Suprapubic skin (tissue), 4 donors: ENCODE data around the gene ZBTB8B. TPM values are rescaled to one million over a fixed set of nuclear protein-coding genes. Genes with fewer than 3 reads are reported as not detected.

Experiments
- DNase-seq, 2 donors: peaks; one replicate each; pipeline ENCODE4 v3.0.0-alpha.2; 2019; ENCODE audit warnings: low spot score in 2 of 2
- H3K27ac ChIP-seq: fragments of 200-600 bp; sonication (generic); one replicate; pipeline ENCODE4 v1.5.1; 2019
- H3K27me3 ChIP-seq: fragments of 200-600 bp; sonication (generic); one replicate; pipeline ENCODE4 v1.5.1; 2019
- H3K36me3 ChIP-seq: fragments of 200-600 bp; sonication (generic); one replicate; pipeline ENCODE4 v1.5.1; 2019
- H3K4me1 ChIP-seq: fragments of 200-600 bp; sonication (generic); one replicate; pipeline ENCODE4 v1.5.1; 2019
- H3K4me3 ChIP-seq: fragments of 200-600 bp; sonication (generic); one replicate; pipeline ENCODE4 v1.5.1; 2019; ENCODE audit warnings: mild to moderate bottlenecking
- H3K9me3 ChIP-seq: fragments of 200-600 bp; sonication (generic); one replicate; pipeline ENCODE4 v1.5.1; 2019
- EP300 ChIP-seq: sonication (generic); formaldehyde crosslinking; IDR thresholded peaks from one replicate; pipeline ENCODE4 v1.6.1; 2017; ENCODE audit warnings: antibody characterized with exemption
- POLR2A ChIP-seq, 2 donors: fragments of 450-650 bp; IDR thresholded peaks; one replicate each; pipeline ENCODE4 v1.6.1; 2017; ENCODE audit warnings: antibody characterized with exemption in 2 of 2, mild to moderate bottlenecking in 2 of 2, moderate library complexity in 2 of 2
- POLR2AphosphoS5 ChIP-seq, 3 donors: sonication (generic); formaldehyde crosslinking; IDR thresholded peaks; one replicate each; pipeline ENCODE4 v1.6.1; 2017; ENCODE audit warnings: antibody characterized with exemption in 3 of 3
- WGBS: methylation state at CpG from one replicate; pipeline ENCODE4 v1.1.5; 2018; 5-methylcytosine and 5-hydroxymethylcytosine counted together
- total RNA-seq, 4 donors: library from RNA; depleted of rRNA; stranded (reverse); fragments of >200 nt; gene quantifications; one replicate each; pipeline ENCODE4 v1.1.0, GENCODE V29; 2016
- TF ChIP-seq, protein P1 (sequence below), 2 donors: fragments of 200-600 bp in 1 of 2; fragments of 450-650 bp in 1 of 2; sonication (generic) in 1 of 2; IDR thresholded peaks; one replicate each; pipeline ENCODE4 v1.5.1; 2016 to 2019; ENCODE audit warnings: antibody characterized with exemption in 2 of 2, mild to moderate bottlenecking in 1 of 2, moderate library complexity in 1 of 2

The ZBTB8B gene
- total RNA-seq, 4 donors from 2014 or later: 0.08 TPM; not detected in 3

DNA sequence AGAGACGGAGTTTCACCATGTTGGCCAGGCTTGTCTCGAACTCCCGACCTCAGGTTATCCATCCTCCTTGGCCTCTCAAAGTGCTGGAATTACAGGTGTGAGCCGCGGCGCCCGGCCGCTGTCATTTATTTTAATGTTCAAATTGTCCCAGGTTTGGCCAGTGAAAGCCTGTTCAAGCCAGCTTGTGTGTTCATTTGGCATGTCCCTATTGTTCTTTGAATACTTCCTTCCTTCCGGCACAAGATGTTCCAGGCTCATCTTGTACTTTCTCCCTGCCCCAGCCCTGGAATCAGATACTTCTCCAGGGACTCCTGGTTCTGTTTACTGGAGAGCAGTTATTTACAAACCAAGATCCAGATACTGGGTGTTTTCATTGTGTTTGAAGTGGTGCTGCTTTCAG lies 37.0 kb downstream of the ZBTB8B start:
- Histone ChIP-seq H3K9me3 (no peaks in the 10 kb centered on the region), H3K27me3 (no peaks in the 10 kb centered on the region), H3K27ac (peak overlapping the region; percentile 98), H3K4me1 (peaks cover 28% of the 10 kb centered on the region), H3K4me3 (no peak overlapping the region), H3K36me3 (no peaks in the 10 kb centered on the region)
- TF ChIP-seq POLR2A (IDR thresholded peaks at IDR 0.05): no peak
- TF ChIP-seq POLR2AphosphoS5 (IDR thresholded peaks at IDR 0.05): peak in 2 of 3 donors; percentile 83 to 98
- peak; percentile 70 for TF ChIP-seq EP300
- 65% methylated on average over 9 of the region's 9 CpGs for WGBS
- no peak for DNase-seq

DNA sequence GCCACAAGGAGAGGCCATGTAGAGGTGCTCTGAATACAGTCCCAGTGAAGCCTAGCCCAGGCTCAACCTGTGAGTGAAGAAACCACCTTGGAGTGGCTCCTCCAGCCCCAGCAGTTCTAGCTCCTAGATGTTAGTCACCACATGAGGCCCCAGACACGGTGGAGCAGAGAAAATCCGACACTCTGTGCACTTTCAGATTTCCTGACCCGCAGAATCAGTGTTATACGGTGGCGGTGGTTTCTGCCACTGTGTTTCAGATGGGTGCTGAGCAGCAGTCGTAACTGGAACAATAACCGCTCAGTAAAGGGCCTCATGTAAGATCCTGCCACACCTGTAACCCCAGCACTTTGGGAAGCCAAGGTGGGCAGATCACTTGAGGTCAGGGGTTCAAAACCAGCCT lies 38.3 kb downstream of the ZBTB8B start:
- Histone ChIP-seq H3K36me3 (no peaks in the 10 kb centered on the region), H3K27ac (peak overlapping the region; percentile 98), H3K4me3 (no peak overlapping the region), H3K27me3 (no peaks in the 10 kb centered on the region), H3K4me1 (peaks cover 27% of the 10 kb centered on the region), H3K9me3 (no peaks in the 10 kb centered on the region)
- TF ChIP-seq EP300: no peak
- TF ChIP-seq POLR2A (IDR thresholded peaks at IDR 0.05): no peak
- TF ChIP-seq POLR2AphosphoS5 (IDR thresholded peaks at IDR 0.05): no peak
- TF ChIP-seq, protein P1, sequence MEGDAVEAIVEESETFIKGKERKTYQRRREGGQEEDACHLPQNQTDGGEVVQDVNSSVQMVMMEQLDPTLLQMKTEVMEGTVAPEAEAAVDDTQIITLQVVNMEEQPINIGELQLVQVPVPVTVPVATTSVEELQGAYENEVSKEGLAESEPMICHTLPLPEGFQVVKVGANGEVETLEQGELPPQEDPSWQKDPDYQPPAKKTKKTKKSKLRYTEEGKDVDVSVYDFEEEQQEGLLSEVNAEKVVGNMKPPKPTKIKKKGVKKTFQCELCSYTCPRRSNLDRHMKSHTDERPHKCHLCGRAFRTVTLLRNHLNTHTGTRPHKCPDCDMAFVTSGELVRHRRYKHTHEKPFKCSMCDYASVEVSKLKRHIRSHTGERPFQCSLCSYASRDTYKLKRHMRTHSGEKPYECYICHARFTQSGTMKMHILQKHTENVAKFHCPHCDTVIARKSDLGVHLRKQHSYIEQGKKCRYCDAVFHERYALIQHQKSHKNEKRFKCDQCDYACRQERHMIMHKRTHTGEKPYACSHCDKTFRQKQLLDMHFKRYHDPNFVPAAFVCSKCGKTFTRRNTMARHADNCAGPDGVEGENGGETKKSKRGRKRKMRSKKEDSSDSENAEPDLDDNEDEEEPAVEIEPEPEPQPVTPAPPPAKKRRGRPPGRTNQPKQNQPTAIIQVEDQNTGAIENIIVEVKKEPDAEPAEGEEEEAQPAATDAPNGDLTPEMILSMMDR (IDR thresholded peaks at IDR 0.05): no peak
- DNase-seq: no peak
- 92% methylated on average over 7 of the region's 7 CpGs for WGBS

DNA sequence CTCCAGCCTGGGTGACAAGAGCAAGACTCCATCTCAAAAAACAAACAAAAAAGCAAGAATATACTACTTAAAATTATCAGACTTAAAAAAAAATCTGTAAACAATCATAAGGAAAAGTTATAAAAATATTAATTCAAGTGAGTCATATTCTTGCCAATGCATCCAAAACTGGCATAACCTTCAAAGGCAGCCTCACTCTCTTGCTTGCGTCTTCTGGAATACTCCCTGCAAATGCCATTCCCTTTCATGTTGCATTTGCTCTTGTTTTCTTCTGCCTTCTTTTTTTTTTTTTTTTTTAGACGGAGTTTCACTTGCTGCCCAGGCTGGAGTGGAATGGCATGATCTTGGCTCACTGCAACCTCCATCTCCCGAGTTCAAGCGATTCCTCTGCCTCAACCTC lies 42.1 kb downstream of the ZBTB8B start:
- Histone ChIP-seq H3K4me3 (no peak overlapping the region), H3K4me1 (peaks cover 13% of the 10 kb centered on the region), H3K27ac (no peak overlapping the region), H3K27me3 (no peaks in the 10 kb centered on the region), H3K9me3 (no peaks in the 10 kb centered on the region), H3K36me3 (no peaks in the 10 kb centered on the region)
- TF ChIP-seq, protein P1 (IDR thresholded peaks at IDR 0.05): no peak
- TF ChIP-seq EP300: no peak
- 52% methylated on average over 4 of the region's 4 CpGs for WGBS
- DNase-seq: no peak

DNA sequence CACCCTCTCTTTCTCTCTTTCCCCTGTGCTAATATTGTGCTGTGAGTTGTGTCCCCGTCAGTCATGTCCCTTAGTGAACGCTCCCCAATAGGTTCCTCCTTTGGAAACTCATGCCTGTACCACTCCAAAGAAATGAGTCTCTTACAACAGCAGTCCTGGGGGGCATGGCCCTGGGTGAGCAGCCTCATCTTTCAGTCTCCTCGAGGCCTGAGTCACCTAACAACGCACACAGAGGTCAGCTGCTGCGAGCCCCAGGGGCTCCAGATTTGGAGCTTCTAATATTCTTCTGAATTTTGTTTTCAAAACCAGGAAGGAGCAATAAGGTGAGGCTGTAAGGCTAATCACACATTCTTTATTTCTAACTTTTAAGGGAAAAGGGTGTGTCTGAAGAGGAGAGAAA lies 43.9 kb downstream of the ZBTB8B start:
- Histone ChIP-seq H3K4me3 (no peak overlapping the region), H3K9me3 (no peaks in the 10 kb centered on the region), H3K27ac (no peak overlapping the region), H3K27me3 (no peaks in the 10 kb centered on the region), H3K36me3 (no peaks in the 10 kb centered on the region), H3K4me1 (no peaks in the 10 kb centered on the region)
- 85% methylated on average over 5 of the region's 5 CpGs for WGBS
- DNase-seq: no peak
- TF ChIP-seq POLR2AphosphoS5 (IDR thresholded peaks at IDR 0.05): no peak
- TF ChIP-seq, protein P1 (IDR thresholded peaks at IDR 0.05): no peak
- TF ChIP-seq POLR2A (IDR thresholded peaks at IDR 0.05): no peak
- no peak for TF ChIP-seq EP300

DNA sequence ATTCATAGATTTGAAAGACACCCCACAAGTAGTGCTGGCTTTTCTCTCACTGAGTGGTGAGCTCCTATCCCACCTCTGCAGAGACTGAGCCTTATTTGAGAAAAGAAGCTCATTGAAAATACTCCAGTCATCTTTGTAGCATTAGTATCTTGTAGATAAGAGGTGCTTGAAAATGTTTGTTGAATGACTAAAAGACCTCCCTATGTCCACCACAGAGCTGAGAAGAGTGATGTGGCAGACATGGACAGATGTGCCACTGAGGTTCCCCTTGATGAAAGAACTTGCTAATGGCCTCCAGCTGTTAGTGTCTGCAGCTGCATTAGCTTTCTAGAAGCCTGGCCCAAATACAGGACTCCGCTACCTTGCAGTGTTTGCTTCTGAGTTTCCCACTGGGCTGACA lies 45.1 kb downstream of the ZBTB8B start:
- Histone ChIP-seq H3K36me3 (no peaks in the 10 kb centered on the region), H3K4me3 (no peak overlapping the region), H3K27me3 (no peaks in the 10 kb centered on the region), H3K4me1 (no peaks in the 10 kb centered on the region), H3K9me3 (no peaks in the 10 kb centered on the region), H3K27ac (no peak overlapping the region)
- DNase-seq: no peak
- 96% methylated on average over 1 of the region's 1 CpG for WGBS
- TF ChIP-seq POLR2A (IDR thresholded peaks at IDR 0.05): no peak
- TF ChIP-seq EP300: no peak
- TF ChIP-seq, protein P1 (IDR thresholded peaks at IDR 0.05): no peak
- TF ChIP-seq POLR2AphosphoS5 (IDR thresholded peaks at IDR 0.05): no peak

Other genes with a start within 250 kb of the ZBTB8B start
- 10 to 100 TPM in 2 of 4 donors, 1 to 10 TPM in 2; 7.7 to 18.7 (median 12.6) TPM for gene TMEM234, start 242.7 kb upstream of the ZBTB8B start, total RNA-seq
- gene EIF3I, start 242.7 kb upstream of the ZBTB8B start, total RNA-seq: 100 to 1,000 TPM in 3 of 4 donors, 10 to 100 TPM in 1; 98.8 to 211 (median 178) TPM
- gene FAM167B, start 217.8 kb upstream of the ZBTB8B start, total RNA-seq: 1 to 10 TPM in 2 of 4 donors, not detected in 2; 1.5 TPM
- 1 to 10 TPM in 2 of 4 donors, under 1 TPM in 2; 0.26 to 3.9 (median 1.4) TPM for gene LCK, start 213.8 kb upstream of the ZBTB8B start, total RNA-seq
- 10 to 100 TPM; 34.4 to 52.9 (median 40.2) TPM for gene HDAC1, start 173.0 kb upstream of the ZBTB8B start, total RNA-seq
- gene MARCKSL1, start 128.8 kb upstream of the ZBTB8B start, total RNA-seq: 10 to 100 TPM; 12.8 to 25.1 (median 19.3) TPM
- 10 to 100 TPM in 3 of 4 donors, 1 to 10 TPM in 1; 4.4 to 41.8 (median 16.3) TPM for gene FAM229A, start 102.6 kb upstream of the ZBTB8B start, total RNA-seq
- 1 to 10 TPM in 2 of 4 donors, under 1 TPM in 1, not detected in 1; 0.86 to 2.7 (median 1.3) TPM for gene TSSK3, start 102.5 kb upstream of the ZBTB8B start, total RNA-seq
- gene BSDC1, start 70.6 kb upstream of the ZBTB8B start, total RNA-seq: 100 to 1,000 TPM in 3 of 4 donors, 10 to 100 TPM in 1; 96.0 to 140 (median 120) TPM
- gene ZBTB8A, start 74.4 kb downstream of the ZBTB8B start, total RNA-seq: 1 to 10 TPM; 2.3 to 3.4 (median 3.1) TPM
- gene ZBTB8OS, start 185.5 kb downstream of the ZBTB8B start, total RNA-seq: 10 to 100 TPM; 19.2 to 29.9 (median 24.0) TPM
- 100 to 1,000 TPM in 1 of 4 donors, 10 to 100 TPM in 3; 80.5 to 121 (median 90.5) TPM for gene RBBP4, start 186.1 kb downstream of the ZBTB8B start, total RNA-seq
- 10 to 100 TPM in 1 of 4 donors, 1 to 10 TPM in 3; 7.4 to 11.4 (median 8.3) TPM for gene SYNC, start 237.7 kb downstream of the ZBTB8B start, total RNA-seq